GM19240 (cell line): ENCODE measurements around the gene GNAQ.
"Not testable (repeated sequence)": the region's sequence is repeated elsewhere in the genome, so short reads cannot be mapped to it uniquely, and the experiment has no call there.

Source experiments
- DNase-seq: peaks from one replicate; pipeline ENCODE4 v3.0.0; 2011; ENCODE audit warnings: low spot score; ENCODE audit not compliant: insufficient read length

GNAQ gene

GRCh38 chr9:77735494-77735893 is 296.1 kb downstream of the GNAQ start:
- no peak for DNase-seq

- no peak for DNase-seq
Measured at GRCh38 chr9:77731930-77732329, 299.7 kb downstream of the GNAQ start.

- no peak for DNase-seq
Measured at GRCh38 chr9:77731008-77731698, 300.5 kb downstream of the GNAQ start.

GRCh38 chr9:77729177-77729576 is 302.4 kb downstream of the GNAQ start:
- DNase-seq, result no peak

- DNase-seq, result no peak
Measured at GRCh38 chr9:77726814-77727213, 304.8 kb downstream of the GNAQ start.

GRCh38 chr9:77726289-77726688 is 305.3 kb downstream of the GNAQ start:
- DNase-seq, result no peak

GRCh38 chr9:77725820-77726219 is 305.8 kb downstream of the GNAQ start:
- no peak for DNase-seq

- DNase-seq, result no peak
Measured at GRCh38 chr9:77725046-77725694, 306.4 kb downstream of the GNAQ start.

- not testable (repeated sequence) for DNase-seq
Measured at GRCh38 chr9:77721156-77721555, 310.5 kb downstream of the GNAQ start.

- DNase-seq, result no peak
Measured at GRCh38 chr9:77719321-77719720, 312.3 kb downstream of the GNAQ start.

GRCh38 chr9:77718298-77718640 is 313.3 kb downstream of the GNAQ start:
- not testable (repeated sequence) for DNase-seq

GRCh38 chr9:77717608-77718297 is 313.9 kb downstream of the GNAQ start:
- not testable (repeated sequence) for DNase-seq

GRCh38 chr9:77714077-77714549 is 317.5 kb downstream of the GNAQ start:
- no peak for DNase-seq

GRCh38 chr9:77712533-77713130 is 319.0 kb downstream of the GNAQ start:
- no peak for DNase-seq

- DNase-seq, result no peak
Measured at GRCh38 chr9:77710965-77711648, 320.5 kb downstream of the GNAQ start.

GRCh38 chr9:77710316-77710715 is 321.3 kb downstream of the GNAQ start:
- DNase-seq, result no peak

GRCh38 chr9:77708064-77708815 is 323.4 kb downstream of the GNAQ start:
- no peak for DNase-seq

- no peak for DNase-seq
Measured at GRCh38 chr9:77707383-77708063, 324.1 kb downstream of the GNAQ start.

- no peak for DNase-seq
Measured at GRCh38 chr9:77705636-77706035, 326.0 kb downstream of the GNAQ start.
